GM12873 (cell line): ENCODE measurements around the gene FDX1.
A peak's percentile ranks its signal among the peaks of the same experiment; 100 is the strongest.

Experiments used
- CTCF ChIP-seq: IDR thresholded peaks from 2 replicates; pipeline ENCODE4 v1.5.1; 2012; ENCODE audit warnings: low read depth, mild to moderate bottlenecking, moderate library complexity, low read length, control low read depth; ENCODE audit not compliant: insufficient read depth; ENCODE audit errors: missing control alignments

The FDX1 gene, protein sequence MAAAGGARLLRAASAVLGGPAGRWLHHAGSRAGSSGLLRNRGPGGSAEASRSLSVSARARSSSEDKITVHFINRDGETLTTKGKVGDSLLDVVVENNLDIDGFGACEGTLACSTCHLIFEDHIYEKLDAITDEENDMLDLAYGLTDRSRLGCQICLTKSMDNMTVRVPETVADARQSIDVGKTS

DNA sequence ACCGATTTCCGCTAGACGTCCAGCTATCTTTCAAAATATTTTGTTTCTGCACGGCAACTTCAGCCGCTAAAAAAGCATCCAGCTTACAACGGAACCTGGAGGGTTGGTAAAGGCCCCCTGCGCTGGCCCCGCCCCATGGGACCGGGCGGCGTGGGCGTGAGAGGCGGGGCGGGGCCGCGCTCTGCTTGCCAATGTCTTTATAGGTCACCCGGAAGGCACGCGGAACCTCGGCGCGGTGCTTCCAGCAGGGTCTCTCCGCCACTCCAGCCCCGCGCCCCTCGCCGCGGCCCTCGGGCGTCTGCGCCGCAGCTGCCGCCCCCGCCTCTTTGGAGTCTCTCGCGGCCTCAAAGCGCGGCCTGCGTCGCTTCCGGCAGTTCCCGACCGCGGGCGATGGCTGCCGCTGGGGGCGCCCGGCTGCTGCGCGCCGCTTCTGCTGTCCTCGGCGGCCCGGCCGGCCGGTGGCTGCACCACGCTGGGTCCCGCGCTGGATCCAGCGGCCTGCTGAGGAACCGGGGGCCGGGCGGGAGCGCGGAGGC, at the start of gene FDX1:
Gene FDX1 (plus strand): TSS at position 218 of the 536 bp plus-strand sequence. CDS start 173 bp downstream, at position 391.
- peak; percentile 59 for TF ChIP-seq CTCF

DNA sequence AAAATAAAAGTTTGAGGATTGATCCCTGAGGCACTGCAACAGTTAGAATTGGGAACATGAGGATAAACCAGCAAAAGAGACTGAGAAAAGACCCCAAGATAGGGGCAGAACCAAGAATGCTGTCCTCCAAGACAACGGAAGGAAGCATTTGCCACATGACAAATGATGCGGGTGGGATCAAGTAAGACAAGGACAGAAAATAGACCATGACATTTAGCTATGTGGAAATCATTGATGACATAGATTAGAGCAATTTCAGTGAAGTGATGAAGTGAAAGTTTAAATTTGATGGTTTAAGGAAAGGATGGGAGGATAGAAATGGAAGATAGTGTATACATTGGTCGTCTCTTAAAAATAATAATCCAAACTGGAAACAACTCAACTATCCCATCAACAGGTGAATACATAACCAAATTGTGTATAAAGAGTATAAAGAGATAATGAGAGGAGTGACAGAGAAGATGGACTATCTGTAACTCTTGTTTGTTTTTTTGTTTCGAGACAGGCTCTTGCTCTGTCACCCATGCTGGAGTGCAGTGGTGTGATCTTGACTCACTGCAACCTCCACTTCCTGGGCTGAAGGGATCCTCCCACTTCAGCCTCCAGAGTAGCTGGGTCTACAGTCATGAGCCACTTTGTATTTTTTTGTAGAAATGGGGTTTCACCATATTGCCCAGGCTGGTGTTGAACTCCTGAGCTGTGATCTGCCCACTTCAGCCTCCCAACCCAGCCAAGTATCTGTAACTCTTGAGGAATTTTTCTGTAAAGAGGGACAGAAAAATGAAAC, 48.7 kb upstream of the FDX1 start:
- TF ChIP-seq CTCF: no peak

- no peak for TF ChIP-seq CTCF
Measured at GRCh38 chr11:110389965-110390364, 39.8 kb upstream of the FDX1 start.

GRCh38 chr11:110392056-110392455, 37.7 kb upstream of the FDX1 start:
- TF ChIP-seq CTCF: no peak

DNA sequence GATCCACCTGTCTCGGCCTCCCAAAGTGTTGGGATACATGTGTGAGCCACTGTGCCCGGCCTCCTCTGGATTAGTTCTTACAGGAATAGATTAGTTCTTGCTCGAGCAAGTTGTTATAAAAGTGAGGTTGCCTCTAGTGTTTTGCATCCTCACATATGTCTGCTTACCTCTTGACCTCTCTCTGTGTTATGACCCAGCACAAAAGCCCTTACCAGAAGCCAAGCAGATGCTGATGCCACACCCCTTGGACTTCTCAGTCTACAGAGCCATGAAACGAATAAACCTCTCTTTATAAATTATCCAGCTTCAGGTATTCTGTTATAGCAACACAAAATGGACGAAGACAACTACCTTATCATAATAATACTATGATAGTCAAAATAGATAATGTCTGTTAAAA, 22.4 kb upstream of the FDX1 start:
- TF ChIP-seq CTCF: no peak

GRCh38 chr11:110409174-110409573, 20.6 kb upstream of the FDX1 start:
- no peak for TF ChIP-seq CTCF

- TF ChIP-seq CTCF: no peak
Measured at GRCh38 chr11:110410651-110411050, 19.1 kb upstream of the FDX1 start.
